ENCODE data around the gene USP15.

DNA sequence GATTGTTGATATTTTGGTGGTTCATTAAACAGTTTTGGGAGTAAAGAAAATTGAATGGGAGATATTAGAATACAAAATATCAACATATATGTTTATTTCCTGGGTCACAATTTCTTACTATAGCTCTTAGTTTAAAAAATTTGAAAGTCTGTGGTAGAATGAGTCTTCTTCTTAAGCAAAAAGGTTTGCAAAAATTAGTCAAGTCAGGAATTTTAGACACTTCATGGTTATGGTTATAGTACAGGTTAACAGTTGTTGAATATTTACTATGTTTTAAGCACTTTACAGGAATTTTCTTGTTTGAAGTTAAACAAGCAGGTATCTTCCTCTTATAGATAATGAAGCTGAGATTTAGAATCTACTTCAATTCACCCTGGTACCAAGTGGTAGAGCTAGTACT, 56.8 kb downstream of the USP15 start:
- TF ChIP-seq CTCF (IDR thresholded peaks at IDR 0.05) (no peak), POLR2A (IDR thresholded peaks at IDR 0.05) (no peak)

All from lower leg skin (tissue), 3 donors.